Measurements from ENCODE around the gene TMEM39B. TPM values are rescaled to one million over a fixed set of nuclear protein-coding genes. Genes with fewer than 3 reads are reported as not detected.
A peak's percentile ranks its signal among the peaks of the same experiment; 100 is the strongest.

Gene TMEM39B
- 18.1 and 21.1 TPM in 2 replicates for polyA plus RNA-seq
- 10.1 and 12.2 TPM in 2 replicates for polyA minus RNA-seq

GRCh38 chr1:32072622-32073298, at the start of gene TMEM39B:
TMEM39B (plus strand) TSS chr1:32072939; CDS start chr1:32073048, 109 bp downstream.
- Histone ChIP-seq H3F3A (ENCODE audit: insufficient read depth, low read length, poor library complexity, severe bottlenecking) (no peaks in the 10 kb centered on the region), H3K36me3 (ENCODE audit: insufficient read depth, low read length) (no peaks in the 10 kb centered on the region)
- TF ChIP-seq MXI1 (conservative IDR thresholded peaks at IDR 0.05; ENCODE audit: poor library complexity, severe bottlenecking) (peak; percentile 93), EP300 (conservative IDR thresholded peaks at IDR 0.05; ENCODE audit: poor library complexity, severe bottlenecking) (peak; percentile 76), CTCF (IDR thresholded peaks at IDR 0.05; ENCODE audit: poor library complexity, severe bottlenecking) (peak; percentile 27), RAD21 (conservative IDR thresholded peaks at IDR 0.05) (no peak), SMC3 (conservative IDR thresholded peaks at IDR 0.05; ENCODE audit: poor library complexity) (peak; percentile 26), REST (IDR thresholded peaks at IDR 0.05; ENCODE audit: borderline replicate concordance) (peak; percentile 82), TAF1 (IDR thresholded peaks at IDR 0.05; ENCODE audit: low read depth) (peak; percentile 63), EZH2 (IDR thresholded peaks at IDR 0.05; ENCODE audit: borderline replicate concordance, insufficient read depth, low read length, poor library complexity, severe bottlenecking) (no peak), POLR2AphosphoS5 (IDR thresholded peaks at IDR 0.05) (peak; percentile 98)

GRCh38 chr1:32023351-32023750, 49.4 kb upstream of the TMEM39B start:
- H3K79me2 ChIP-seq (replicated peaks; ENCODE audit: insufficient read depth, low read length), result peaks cover 94% of the 10 kb centered on the region
- TF ChIP-seq SMC3 (conservative IDR thresholded peaks at IDR 0.05; ENCODE audit: poor library complexity) (no peak), POLR2AphosphoS5 (IDR thresholded peaks at IDR 0.05) (no peak), EZH2 (IDR thresholded peaks at IDR 0.05; ENCODE audit: borderline replicate concordance, insufficient read depth, low read length, poor library complexity, severe bottlenecking) (no peak), RAD21 (conservative IDR thresholded peaks at IDR 0.05) (no peak)
- H3K9me3 ChIP-seq (ENCODE audit: low read length), result no peaks in the 10 kb centered on the region
- H3K27ac ChIP-seq (ENCODE audit: low read length), result no peak overlapping the region
- no peaks in the 10 kb centered on the region for H3K9me2 ChIP-seq (ENCODE audit: insufficient read depth, low read length)
- no peak overlapping the region for H3K9ac ChIP-seq (ENCODE audit: low read length)
- H4K20me1 ChIP-seq (ENCODE audit: insufficient read depth), result peaks cover 55% of the 10 kb centered on the region
- H3K4me2 ChIP-seq (ENCODE audit: low read length), result no peak overlapping the region
- no peak overlapping the region for H3K4me3 ChIP-seq (ENCODE audit: low read length)
- H3K27me3 ChIP-seq (ENCODE audit: insufficient read depth, low read depth, low read length), result no peaks in the 10 kb centered on the region
- H2AFZ ChIP-seq (ENCODE audit: low read depth, low read length), result no peak overlapping the region
- H3K36me3 ChIP-seq (ENCODE audit: insufficient read depth, low read length), result no peaks in the 10 kb centered on the region
- H3F3A ChIP-seq (ENCODE audit: insufficient read depth, low read length, poor library complexity, severe bottlenecking), result no peaks in the 10 kb centered on the region

More at GRCh38 chr1:32072622-32073298, at the start of gene TMEM39B:
- Histone ChIP-seq H3K4me2 (ENCODE audit: low read length) (peak within 1 kb of the TSS; percentile 73), H3K27ac (ENCODE audit: low read length) (peak within 1 kb of the TSS; percentile 100), H3K9me3 (ENCODE audit: low read length) (no peaks in the 10 kb centered on the region), H3K79me2 (replicated peaks; ENCODE audit: insufficient read depth, low read length) (peaks cover 21% of the 10 kb centered on the region), H3K9me2 (ENCODE audit: insufficient read depth, low read length) (no peaks in the 10 kb centered on the region), H2AFZ (ENCODE audit: low read depth, low read length) (peak within 1 kb of the TSS; percentile 71), H3K4me3 (ENCODE audit: low read length) (peak within 1 kb of the TSS; percentile 79), H4K20me1 (ENCODE audit: insufficient read depth) (no peaks in the 10 kb centered on the region), H3K27me3 (ENCODE audit: insufficient read depth, low read depth, low read length) (no peaks in the 10 kb centered on the region), H3K9ac (ENCODE audit: low read length) (peak within 1 kb of the TSS; percentile 99)
